SK-N-SH treated with all-trans-retinoic acid at 6 μM for 48 hours (cell line): ENCODE data around the gene BLMH.
A peak's percentile ranks its signal among the peaks of the same experiment; 100 is the strongest.

Experiments used
- ATAC-seq: fragments of 200-7000 bp; cut with Tn5 transposase; 3 replicates; pipeline ENCODE4 v1.9.1; 2020; ENCODE audit warnings: mild to moderate bottlenecking, moderate library complexity
- ARNTL ChIP-seq: fragments of 450-650 bp; formaldehyde crosslinking; IDR thresholded peaks from 2 replicates; pipeline ENCODE4 v1.5.0; 2020; ENCODE audit warnings: low read depth, mild to moderate bottlenecking, moderate library complexity, borderline replicate concordance
- BACH2 ChIP-seq: fragments of 250-450 bp; sonication (Bioruptor Pico); IDR thresholded peaks from 2 replicates; pipeline ENCODE4 v1.9.0; 2021; ENCODE audit warnings: mild to moderate bottlenecking, borderline replicate concordance
- ESRRG ChIP-seq: fragments of 250-450 bp; sonication (Bioruptor Pico); IDR thresholded peaks from 2 replicates; pipeline ENCODE4 v1.6.1; 2021; ENCODE audit warnings: mild to moderate bottlenecking
- ISL1 ChIP-seq: fragments of 250-450 bp; sonication (Bioruptor Pico); IDR thresholded peaks from 2 replicates; pipeline ENCODE4 v2.1.2; 2022; ENCODE audit warnings: mild to moderate bottlenecking, moderate library complexity
- OSR1 ChIP-seq: fragments of 250-450 bp; sonication (Bioruptor Pico); IDR thresholded peaks from 2 replicates; pipeline ENCODE4 v1.8.0; 2022; ENCODE audit warnings: moderate library complexity, mild to moderate bottlenecking, inconsistent platforms
- PPARA ChIP-seq: fragments of 250-450 bp; sonication (Bioruptor Pico); IDR thresholded peaks from 2 replicates; pipeline ENCODE4 v1.5.0; 2020; ENCODE audit warnings: mild to moderate bottlenecking, borderline replicate concordance
- RARB ChIP-seq: fragments of 250-450 bp; sonication (Bioruptor Pico); IDR thresholded peaks from 2 replicates; pipeline ENCODE4 v1.8.0; 2021; ENCODE audit warnings: mild to moderate bottlenecking, moderate library complexity
- SNAI2 ChIP-seq: fragments of 250-450 bp; sonication (Bioruptor Pico); IDR thresholded peaks from 2 replicates; pipeline ENCODE4 v1.5.0; 2020; ENCODE audit warnings: mild to moderate bottlenecking, moderate library complexity
- TCF4 ChIP-seq: fragments of 250-450 bp; sonication (Bioruptor Pico); IDR thresholded peaks from 2 replicates; pipeline ENCODE4 v1.8.0; 2021; ENCODE audit warnings: mild to moderate bottlenecking, moderate library complexity, borderline replicate concordance
- ZFP3 ChIP-seq: fragments of 250-450 bp; sonication (Bioruptor Pico); IDR thresholded peaks from 2 replicates; pipeline ENCODE4 v1.5.0; 2020; ENCODE audit warnings: mild to moderate bottlenecking, moderate library complexity
- ZFP30 ChIP-seq: fragments of 450-650 bp; formaldehyde crosslinking; IDR thresholded peaks from 2 replicates; pipeline ENCODE4 v1.5.0; 2022; ENCODE audit warnings: mild to moderate bottlenecking, moderate library complexity
- ZNF70 ChIP-seq: fragments of 450-650 bp; formaldehyde crosslinking; IDR thresholded peaks from 2 replicates; pipeline ENCODE4 v1.5.0; 2020; ENCODE audit warnings: mild to moderate bottlenecking, moderate library complexity
- ZNF8 ChIP-seq: fragments of 450-650 bp; formaldehyde crosslinking; IDR thresholded peaks from 2 replicates; pipeline ENCODE4 v1.5.0; 2020; ENCODE audit warnings: mild to moderate bottlenecking, moderate library complexity
- TF ChIP-seq, protein P1 (sequence below): fragments of 250-450 bp; sonication (Bioruptor Pico); IDR thresholded peaks from 2 replicates; pipeline ENCODE4 v1.5.0; 2020; ENCODE audit warnings: mild to moderate bottlenecking, moderate library complexity
- TF ChIP-seq, protein P2 (sequence below): fragments of 250-450 bp; sonication (Bioruptor Pico); IDR thresholded peaks from 2 replicates; pipeline ENCODE4 v1.8.0; 2020; ENCODE audit warnings: mild to moderate bottlenecking, moderate library complexity, borderline replicate concordance
- TF ChIP-seq, protein P3 (sequence below): fragments of 250-450 bp; sonication (Bioruptor Pico); IDR thresholded peaks from 2 replicates; pipeline ENCODE4 v1.5.1; 2020; ENCODE audit warnings: low read depth, mild to moderate bottlenecking, moderate library complexity
- TF ChIP-seq, protein P4 (sequence below): fragments of 250-450 bp; sonication (Bioruptor Pico); IDR thresholded peaks from 2 replicates; pipeline ENCODE4 v1.8.0; 2021; ENCODE audit warnings: low read depth, mild to moderate bottlenecking, moderate library complexity, borderline replicate concordance

BLMH gene

DNA sequence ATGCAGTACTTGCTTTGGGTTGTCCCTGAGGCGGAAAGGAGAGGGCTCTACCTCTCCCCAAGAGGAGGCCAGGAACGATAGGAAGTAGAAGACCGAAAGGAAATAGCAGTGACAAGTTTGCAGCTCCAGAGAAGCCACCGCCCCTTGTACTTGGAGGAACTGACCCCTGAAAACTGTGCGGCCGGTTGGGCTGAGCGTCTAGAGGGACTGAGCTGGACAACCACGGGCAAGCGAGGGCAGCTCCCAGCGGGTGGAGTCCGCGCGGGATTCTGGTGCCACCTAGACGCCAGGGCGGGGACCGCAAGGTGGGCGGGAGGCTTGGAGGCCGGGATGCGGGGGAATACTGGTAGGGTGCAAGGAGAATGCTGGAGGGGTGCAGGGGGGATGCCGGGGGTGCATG, 55.0 kb downstream of the BLMH start (continued):
- TF ChIP-seq, protein P1, sequence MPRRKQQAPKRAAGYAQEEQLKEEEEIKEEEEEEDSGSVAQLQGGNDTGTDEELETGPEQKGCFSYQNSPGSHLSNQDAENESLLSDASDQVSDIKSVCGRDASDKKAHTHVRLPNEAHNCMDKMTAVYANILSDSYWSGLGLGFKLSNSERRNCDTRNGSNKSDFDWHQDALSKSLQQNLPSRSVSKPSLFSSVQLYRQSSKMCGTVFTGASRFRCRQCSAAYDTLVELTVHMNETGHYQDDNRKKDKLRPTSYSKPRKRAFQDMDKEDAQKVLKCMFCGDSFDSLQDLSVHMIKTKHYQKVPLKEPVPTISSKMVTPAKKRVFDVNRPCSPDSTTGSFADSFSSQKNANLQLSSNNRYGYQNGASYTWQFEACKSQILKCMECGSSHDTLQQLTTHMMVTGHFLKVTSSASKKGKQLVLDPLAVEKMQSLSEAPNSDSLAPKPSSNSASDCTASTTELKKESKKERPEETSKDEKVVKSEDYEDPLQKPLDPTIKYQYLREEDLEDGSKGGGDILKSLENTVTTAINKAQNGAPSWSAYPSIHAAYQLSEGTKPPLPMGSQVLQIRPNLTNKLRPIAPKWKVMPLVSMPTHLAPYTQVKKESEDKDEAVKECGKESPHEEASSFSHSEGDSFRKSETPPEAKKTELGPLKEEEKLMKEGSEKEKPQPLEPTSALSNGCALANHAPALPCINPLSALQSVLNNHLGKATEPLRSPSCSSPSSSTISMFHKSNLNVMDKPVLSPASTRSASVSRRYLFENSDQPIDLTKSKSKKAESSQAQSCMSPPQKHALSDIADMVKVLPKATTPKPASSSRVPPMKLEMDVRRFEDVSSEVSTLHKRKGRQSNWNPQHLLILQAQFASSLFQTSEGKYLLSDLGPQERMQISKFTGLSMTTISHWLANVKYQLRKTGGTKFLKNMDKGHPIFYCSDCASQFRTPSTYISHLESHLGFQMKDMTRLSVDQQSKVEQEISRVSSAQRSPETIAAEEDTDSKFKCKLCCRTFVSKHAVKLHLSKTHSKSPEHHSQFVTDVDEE (CRISPR knock-in tag): no peak
- TF ChIP-seq ZFP30: no peak
- no peak for TF ChIP-seq ISL1 (CRISPR knock-in tag)

DNA sequence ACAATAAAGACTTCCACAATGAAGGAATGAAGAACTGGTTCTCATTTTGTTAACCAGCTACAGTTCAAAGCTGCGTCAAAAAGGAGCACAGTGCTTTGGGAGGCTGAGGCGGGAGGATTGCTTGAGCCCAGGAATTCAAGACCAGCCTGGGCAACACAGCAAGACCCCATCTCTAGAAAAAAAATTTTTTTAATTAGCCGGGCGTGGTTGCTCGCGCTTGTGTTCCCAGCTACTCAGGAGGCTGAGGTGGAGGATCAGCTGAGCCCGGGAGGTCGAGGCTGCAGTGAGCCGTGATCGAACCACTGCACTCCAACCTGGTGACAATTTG, 55.5 kb downstream of the BLMH start:
- no peak for ATAC-seq
- TF ChIP-seq, protein P2, sequence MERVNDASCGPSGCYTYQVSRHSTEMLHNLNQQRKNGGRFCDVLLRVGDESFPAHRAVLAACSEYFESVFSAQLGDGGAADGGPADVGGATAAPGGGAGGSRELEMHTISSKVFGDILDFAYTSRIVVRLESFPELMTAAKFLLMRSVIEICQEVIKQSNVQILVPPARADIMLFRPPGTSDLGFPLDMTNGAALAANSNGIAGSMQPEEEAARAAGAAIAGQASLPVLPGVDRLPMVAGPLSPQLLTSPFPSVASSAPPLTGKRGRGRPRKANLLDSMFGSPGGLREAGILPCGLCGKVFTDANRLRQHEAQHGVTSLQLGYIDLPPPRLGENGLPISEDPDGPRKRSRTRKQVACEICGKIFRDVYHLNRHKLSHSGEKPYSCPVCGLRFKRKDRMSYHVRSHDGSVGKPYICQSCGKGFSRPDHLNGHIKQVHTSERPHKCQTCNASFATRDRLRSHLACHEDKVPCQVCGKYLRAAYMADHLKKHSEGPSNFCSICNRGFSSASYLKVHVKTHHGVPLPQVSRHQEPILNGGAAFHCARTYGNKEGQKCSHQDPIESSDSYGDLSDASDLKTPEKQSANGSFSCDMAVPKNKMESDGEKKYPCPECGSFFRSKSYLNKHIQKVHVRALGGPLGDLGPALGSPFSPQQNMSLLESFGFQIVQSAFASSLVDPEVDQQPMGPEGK (CRISPR knock-in tag): no peak
- TF ChIP-seq SNAI2 (CRISPR knock-in tag): no peak
- TF ChIP-seq, protein P3, sequence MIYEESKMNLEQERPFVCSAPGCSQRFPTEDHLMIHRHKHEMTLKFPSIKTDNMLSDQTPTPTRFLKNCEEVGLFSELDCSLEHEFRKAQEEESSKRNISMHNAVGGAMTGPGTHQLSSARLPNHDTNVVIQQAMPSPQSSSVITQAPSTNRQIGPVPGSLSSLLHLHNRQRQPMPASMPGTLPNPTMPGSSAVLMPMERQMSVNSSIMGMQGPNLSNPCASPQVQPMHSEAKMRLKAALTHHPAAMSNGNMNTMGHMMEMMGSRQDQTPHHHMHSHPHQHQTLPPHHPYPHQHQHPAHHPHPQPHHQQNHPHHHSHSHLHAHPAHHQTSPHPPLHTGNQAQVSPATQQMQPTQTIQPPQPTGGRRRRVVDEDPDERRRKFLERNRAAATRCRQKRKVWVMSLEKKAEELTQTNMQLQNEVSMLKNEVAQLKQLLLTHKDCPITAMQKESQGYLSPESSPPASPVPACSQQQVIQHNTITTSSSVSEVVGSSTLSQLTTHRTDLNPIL (CRISPR knock-in tag): no peak
- TF ChIP-seq ZFP3: no peak

DNA sequence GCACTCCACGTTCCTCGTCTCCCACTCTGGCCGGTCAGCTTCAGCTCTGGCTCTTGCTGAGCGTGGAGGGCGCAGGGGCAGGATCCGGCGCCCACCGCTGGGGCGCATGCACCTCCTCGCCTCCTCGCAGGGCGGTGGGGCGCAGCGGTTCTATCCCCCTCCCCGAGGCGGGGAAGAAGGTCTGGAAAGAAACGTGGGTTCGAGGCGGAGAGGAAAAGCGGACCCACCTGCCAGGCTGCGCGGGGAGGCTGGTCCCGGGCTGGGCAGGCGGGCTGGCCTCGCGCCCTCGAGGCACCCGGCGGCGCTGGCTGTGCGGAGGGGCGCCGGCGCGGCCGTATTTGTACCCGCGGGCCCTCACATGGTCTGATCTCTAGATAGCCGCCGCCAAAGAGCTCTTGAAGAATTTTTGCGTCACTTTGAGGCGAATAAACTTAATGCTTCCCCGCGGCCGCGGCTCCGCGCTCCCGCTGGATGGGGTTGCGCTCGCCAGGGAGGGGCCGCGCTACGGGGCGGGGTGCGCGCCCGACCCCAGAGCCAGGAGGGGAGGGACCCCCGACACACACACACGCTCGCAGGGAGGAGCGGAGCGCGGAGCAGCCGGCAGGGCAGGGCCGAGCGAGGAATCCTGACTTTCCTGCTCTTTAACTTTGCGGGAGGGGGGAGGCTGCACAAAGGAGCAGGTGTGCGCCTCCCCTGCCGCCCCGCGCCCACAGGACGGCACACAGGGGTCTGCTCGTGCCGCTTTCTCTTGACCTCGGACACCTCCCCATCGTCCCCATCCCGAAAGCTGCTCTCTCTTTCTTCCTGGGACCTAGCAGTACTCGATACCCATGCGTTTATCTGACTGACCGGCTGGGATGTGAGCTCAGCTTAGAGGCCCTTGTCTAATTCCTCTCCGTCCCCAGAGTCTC, 56.1 kb downstream of the BLMH start, which contains the start of gene SLC6A4:
TSS of gene SLC6A4 (minus strand) at position 312 of the 911 bp plus-strand sequence. CDS start 13,739 bp downstream, outside the sequence.
- no peak for TF ChIP-seq ZFP3
- no peak for TF ChIP-seq BACH2 (CRISPR knock-in tag)
- TF ChIP-seq RARB (CRISPR knock-in tag): no peak
- no peak for TF ChIP-seq SNAI2 (CRISPR knock-in tag)
- TF ChIP-seq, protein P3 (CRISPR knock-in tag): no peak
- no peak for TF ChIP-seq PPARA
- TF ChIP-seq, protein P4, sequence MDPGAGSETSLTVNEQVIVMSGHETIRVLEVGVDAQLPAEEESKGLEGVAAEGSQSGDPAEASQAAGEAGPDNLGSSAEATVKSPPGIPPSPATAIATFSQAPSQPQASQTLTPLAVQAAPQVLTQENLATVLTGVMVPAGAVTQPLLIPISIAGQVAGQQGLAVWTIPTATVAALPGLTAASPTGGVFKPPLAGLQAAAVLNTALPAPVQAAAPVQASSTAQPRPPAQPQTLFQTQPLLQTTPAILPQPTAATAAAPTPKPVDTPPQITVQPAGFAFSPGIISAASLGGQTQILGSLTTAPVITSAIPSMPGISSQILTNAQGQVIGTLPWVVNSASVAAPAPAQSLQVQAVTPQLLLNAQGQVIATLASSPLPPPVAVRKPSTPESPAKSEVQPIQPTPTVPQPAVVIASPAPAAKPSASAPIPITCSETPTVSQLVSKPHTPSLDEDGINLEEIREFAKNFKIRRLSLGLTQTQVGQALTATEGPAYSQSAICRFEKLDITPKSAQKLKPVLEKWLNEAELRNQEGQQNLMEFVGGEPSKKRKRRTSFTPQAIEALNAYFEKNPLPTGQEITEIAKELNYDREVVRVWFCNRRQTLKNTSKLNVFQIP (CRISPR knock-in tag): no peak
- no peak for TF ChIP-seq ISL1 (CRISPR knock-in tag)
- peak; percentile 64 for ATAC-seq

DNA sequence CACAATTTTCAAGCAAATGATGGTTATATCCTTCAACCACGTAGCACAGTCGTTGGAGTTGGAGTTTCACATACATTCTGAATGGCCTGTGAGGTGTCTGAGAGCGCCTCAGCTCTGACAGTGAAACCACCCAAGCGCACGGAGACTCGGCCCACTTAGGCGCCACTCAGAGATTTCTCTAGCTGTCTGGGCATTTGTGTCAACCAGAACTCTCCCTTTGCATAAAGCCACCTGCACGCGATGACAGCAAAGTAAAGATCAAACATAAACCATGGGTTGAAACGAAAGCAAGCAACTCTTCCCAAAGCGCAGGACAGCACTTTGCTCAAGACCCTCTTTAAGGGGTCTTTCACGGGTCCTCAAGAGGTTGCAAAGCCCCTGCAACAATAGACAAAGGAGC, 56.8 kb downstream of the BLMH start:
- no peak for ATAC-seq
- TF ChIP-seq ZFP3: no peak
- TF ChIP-seq TCF4 (CRISPR knock-in tag): no peak
- no peak for TF ChIP-seq BACH2 (CRISPR knock-in tag)
- TF ChIP-seq ARNTL: no peak
- TF ChIP-seq, protein P1 (CRISPR knock-in tag): no peak
- TF ChIP-seq PPARA: no peak
- TF ChIP-seq, protein P2 (CRISPR knock-in tag): no peak
- no peak for TF ChIP-seq OSR1 (CRISPR knock-in tag)
- no peak for TF ChIP-seq ZNF8 (CRISPR knock-in tag)
- no peak for TF ChIP-seq ISL1 (CRISPR knock-in tag)
- no peak for TF ChIP-seq RARB (CRISPR knock-in tag)
- no peak for TF ChIP-seq ZNF70 (CRISPR knock-in tag)
- no peak for TF ChIP-seq ESRRG (CRISPR knock-in tag)
- TF ChIP-seq, all 23 proteins: peak for 0
